ENCODE data around the gene SYNJ1. TPM values are rescaled to one million over a fixed set of nuclear protein-coding genes. Genes with fewer than 3 reads are reported as not detected.
A peak's percentile ranks its signal among the peaks of the same experiment; 100 is the strongest.
"Not testable (repeated sequence)": the region's sequence is repeated elsewhere in the genome, so short reads cannot be mapped to it uniquely, and the experiment has no call there.

Gene SYNJ1
- total RNA-seq, 6 experiments from 2014 or later, result 5.6 to 8.7 (median 6.9) TPM

DNA sequence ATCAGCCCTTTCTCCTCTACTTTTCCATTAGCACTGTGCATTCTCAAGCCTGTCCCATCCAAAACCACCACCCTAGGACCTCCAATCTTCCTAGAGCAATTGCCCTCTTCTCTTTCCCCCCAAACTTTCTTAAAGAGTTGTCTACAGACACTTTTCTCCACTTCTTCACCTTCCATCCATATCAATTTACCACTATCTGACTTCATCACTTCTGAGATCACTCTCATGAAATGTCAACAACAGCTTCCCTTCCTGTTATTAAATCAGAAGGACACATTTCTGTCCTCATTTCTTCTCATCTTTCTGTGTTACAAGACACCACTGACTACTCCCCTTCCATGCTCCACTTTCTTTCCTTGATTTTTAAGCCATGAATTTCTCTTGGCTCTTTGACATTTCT lies 79.6 kb downstream of the SYNJ1 start:
- no peak overlapping the region for H3K27ac ChIP-seq
- no peaks in the 10 kb centered on the region for H3K27me3 ChIP-seq
- no peaks in the 10 kb centered on the region for H3K4me1 ChIP-seq
- DNase-seq (no peak), ATAC-seq (no peak)
- intact Hi-C loops (cut with DNase I), result no loop called here
- H3K4me3 ChIP-seq, result no peak overlapping the region
- H3K9me3 ChIP-seq, result no peaks in the 10 kb centered on the region
- TF ChIP-seq, protein P1, sequence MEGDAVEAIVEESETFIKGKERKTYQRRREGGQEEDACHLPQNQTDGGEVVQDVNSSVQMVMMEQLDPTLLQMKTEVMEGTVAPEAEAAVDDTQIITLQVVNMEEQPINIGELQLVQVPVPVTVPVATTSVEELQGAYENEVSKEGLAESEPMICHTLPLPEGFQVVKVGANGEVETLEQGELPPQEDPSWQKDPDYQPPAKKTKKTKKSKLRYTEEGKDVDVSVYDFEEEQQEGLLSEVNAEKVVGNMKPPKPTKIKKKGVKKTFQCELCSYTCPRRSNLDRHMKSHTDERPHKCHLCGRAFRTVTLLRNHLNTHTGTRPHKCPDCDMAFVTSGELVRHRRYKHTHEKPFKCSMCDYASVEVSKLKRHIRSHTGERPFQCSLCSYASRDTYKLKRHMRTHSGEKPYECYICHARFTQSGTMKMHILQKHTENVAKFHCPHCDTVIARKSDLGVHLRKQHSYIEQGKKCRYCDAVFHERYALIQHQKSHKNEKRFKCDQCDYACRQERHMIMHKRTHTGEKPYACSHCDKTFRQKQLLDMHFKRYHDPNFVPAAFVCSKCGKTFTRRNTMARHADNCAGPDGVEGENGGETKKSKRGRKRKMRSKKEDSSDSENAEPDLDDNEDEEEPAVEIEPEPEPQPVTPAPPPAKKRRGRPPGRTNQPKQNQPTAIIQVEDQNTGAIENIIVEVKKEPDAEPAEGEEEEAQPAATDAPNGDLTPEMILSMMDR (IDR thresholded peaks at IDR 0.05), result no peak
- TF ChIP-seq POLR2A (IDR thresholded peaks at IDR 0.05), result no peak
- H3K36me3 ChIP-seq, result peaks cover 0 to 17% (median 5%) of the 10 kb centered on the region in 4 donors

DNA sequence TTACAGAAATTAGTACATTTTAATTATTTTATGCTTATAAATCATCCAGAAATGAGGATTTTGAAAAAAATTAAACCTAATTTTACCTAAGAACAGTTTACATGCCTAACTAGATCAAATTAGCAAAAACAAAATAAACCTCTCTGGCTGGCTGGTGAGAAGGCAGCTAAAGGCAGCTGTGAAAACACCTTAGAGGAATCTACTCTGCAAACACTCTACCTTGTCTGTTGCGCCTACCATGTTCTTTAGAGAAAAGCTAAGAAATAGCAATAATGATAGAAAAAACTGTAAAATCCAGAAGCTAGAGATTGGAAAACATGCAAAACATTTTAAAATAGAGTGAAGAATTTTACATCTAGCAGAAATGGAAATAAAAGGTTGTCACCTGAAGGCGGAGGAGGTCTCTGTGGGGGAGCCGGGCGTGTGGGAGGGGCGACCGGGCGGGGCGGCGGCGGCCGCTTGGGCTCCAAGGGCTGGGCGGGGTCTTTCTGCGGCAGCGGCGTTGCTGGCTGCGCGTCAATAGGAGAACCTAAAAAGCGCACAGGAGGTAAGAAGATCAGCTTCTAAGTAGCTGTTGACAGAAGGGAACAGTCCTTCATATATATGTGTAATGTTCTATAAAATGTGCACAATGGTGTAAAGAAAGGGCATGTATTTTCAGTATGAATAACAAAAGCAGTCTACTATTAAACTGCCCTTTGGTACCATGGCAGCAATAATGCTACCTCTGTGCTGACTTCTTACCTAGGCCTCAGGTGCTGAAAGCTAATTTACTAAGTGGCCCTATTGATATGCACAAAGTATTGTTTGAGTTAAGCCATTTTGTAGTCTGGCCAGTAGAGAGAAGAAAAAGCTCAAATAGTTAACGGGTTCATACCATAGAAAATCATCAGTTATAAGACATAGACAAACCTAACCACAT lies 82.3 kb downstream of the SYNJ1 start:
- DNase-seq, result no peak
- peaks cover 0 to 17% (median 3%) of the 10 kb centered on the region in 4 donors for H3K36me3 ChIP-seq
- H3K27me3 ChIP-seq, result no peaks in the 10 kb centered on the region
- peaks cover 0 to 17% (median 6%) of the 10 kb centered on the region in 4 donors for H3K4me1 ChIP-seq
- H3K9me3 ChIP-seq, result no peaks in the 10 kb centered on the region
- intact Hi-C loops (cut with DNase I), result no loop called here
- no peak for ATAC-seq
- no peak overlapping the region for H3K4me3 ChIP-seq
- WGBS (ENCODE audit: insufficient coverage, low coverage, low lambda C conversion rate, missing lambda C conversion rate), result 73% methylated on average over 9 of the region's 19 CpGs
- TF ChIP-seq POLR2A (IDR thresholded peaks at IDR 0.05), result no peak
- TF ChIP-seq, protein P1 (IDR thresholded peaks at IDR 0.05), result no peak
- H3K27ac ChIP-seq, result no peak overlapping the region

GRCh38 chr21:32641710-32642698 lies 85.8 kb downstream of the SYNJ1 start:
- Histone ChIP-seq H3K9me3 (no peaks in the 10 kb centered on the region), H3K27me3 (no peaks in the 10 kb centered on the region), H3K36me3 (peaks cover 0 to 42% (median 2%) of the 10 kb centered on the region in 4 donors), H3K27ac (peak overlapping the region in 2 of 3 donors; percentile 23 to 37), H3K4me3 (peak overlapping the region in 2 of 3 donors; percentile 16 to 19), H3K4me1 (peaks cover 0 to 17% (median 6%) of the 10 kb centered on the region in 4 donors)
- DNase-seq (peak in 1 of 3 donors; percentile 56), ATAC-seq (peak; percentile 77 to 82 (median 79))
- WGBS (ENCODE audit: insufficient coverage, low coverage, low lambda C conversion rate, missing lambda C conversion rate), result 37% methylated on average over 10 of the region's 10 CpGs
- TF ChIP-seq POLR2A (IDR thresholded peaks at IDR 0.05), result no peak
- TF ChIP-seq, protein P1 (IDR thresholded peaks at IDR 0.05), result no peak
- intact Hi-C loops (cut with DNase I), result no loop called here

- DNase-seq (no peak), ATAC-seq (no peak)
- H3K4me1 ChIP-seq, result no peaks in the 10 kb centered on the region
- H3K27ac ChIP-seq, result no peak overlapping the region
- peaks cover 4 to 13% (median 8%) of the 10 kb centered on the region in 4 donors for H3K36me3 ChIP-seq
- H3K9me3 ChIP-seq, result no peaks in the 10 kb centered on the region
- H3K27me3 ChIP-seq, result no peaks in the 10 kb centered on the region
- WGBS (ENCODE audit: insufficient coverage, low coverage, low lambda C conversion rate, missing lambda C conversion rate), result 86% methylated on average over 3 of the region's 3 CpGs
- TF ChIP-seq, protein P1 (IDR thresholded peaks at IDR 0.05), result no peak
- no peak for TF ChIP-seq POLR2A (IDR thresholded peaks at IDR 0.05)
- intact Hi-C loops (cut with DNase I), result no loop called here
- no peak overlapping the region for H3K4me3 ChIP-seq
These were observed 101.1 kb downstream of the SYNJ1 start for GRCh38 chr21:32626621-32627196.

GRCh38 chr21:32618218-32618617 lies 109.6 kb downstream of the SYNJ1 start:
- H3K27me3 ChIP-seq; H3K36me3 ChIP-seq; H3K9me3 ChIP-seq; H3K4me3 ChIP-seq; H3K27ac ChIP-seq; intact Hi-C loops (cut with DNase I); ATAC-seq; H3K4me1 ChIP-seq; DNase-seq: not testable (repeated sequence)
- 47% methylated on average over 2 of the region's 6 CpGs for WGBS (ENCODE audit: insufficient coverage, low coverage, low lambda C conversion rate, missing lambda C conversion rate)

Data from right lobe of liver (tissue), 6 donors.